Esophagus mucosa (tissue), 1 donor: ENCODE data around the gene HMGN2. TPM values are rescaled to one million over a fixed set of nuclear protein-coding genes. Genes with fewer than 3 reads are reported as not detected.
"Not testable (repeated sequence)": the region's sequence is repeated elsewhere in the genome, so short reads cannot be mapped to it uniquely, and the experiment has no call there.

Source experiments
- ATAC-seq: fragments of 200-7000 bp; cut with Tn5 transposase; one replicate; pipeline ENCODE4 v1.9.1; 2020
- total RNA-seq: library from RNA; stranded (reverse); gene quantifications from one replicate; pipeline ENCODE4 v1.2.4, GENCODE V29; 2023
- donor health status: DM: yes; HTN: yes; CAD: no.

HMGN2 gene
- total RNA-seq, 1 donor from 2014 or later = 336 TPM

DNA sequence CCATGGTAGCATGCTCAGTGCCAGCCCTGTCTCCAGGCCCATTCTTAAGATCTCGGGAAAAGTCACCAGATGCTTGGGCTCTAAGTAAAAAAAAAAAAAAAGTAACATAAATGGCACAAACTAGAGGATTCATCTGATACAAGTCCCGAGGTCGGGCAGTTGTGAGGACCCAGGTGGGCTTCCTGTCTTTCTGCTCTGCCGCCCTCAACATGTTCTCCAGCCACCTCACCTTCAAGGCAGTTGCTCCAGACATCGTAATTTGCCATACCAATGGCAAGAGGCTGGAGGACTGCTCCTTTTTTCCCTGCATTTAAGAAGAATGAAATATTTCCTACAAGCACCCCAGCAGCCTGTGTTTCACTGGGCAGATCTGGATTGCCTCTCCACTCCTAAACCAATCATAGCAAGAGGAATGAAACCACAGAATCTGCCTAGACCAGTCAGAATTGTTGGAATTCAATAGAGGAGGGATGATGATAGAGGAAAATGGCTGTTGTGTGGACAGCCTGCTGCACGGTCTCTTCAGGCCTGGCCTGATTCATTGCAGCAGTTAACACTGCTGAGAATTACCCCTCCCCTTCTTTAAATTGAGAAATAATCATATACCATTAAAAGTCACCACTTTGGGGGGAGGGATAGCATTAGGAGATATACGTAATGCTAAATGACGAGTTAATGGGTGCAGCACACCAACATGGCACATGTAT lies 5.4 kb downstream of the HMGN2 start:
- no peak for ATAC-seq

DNA sequence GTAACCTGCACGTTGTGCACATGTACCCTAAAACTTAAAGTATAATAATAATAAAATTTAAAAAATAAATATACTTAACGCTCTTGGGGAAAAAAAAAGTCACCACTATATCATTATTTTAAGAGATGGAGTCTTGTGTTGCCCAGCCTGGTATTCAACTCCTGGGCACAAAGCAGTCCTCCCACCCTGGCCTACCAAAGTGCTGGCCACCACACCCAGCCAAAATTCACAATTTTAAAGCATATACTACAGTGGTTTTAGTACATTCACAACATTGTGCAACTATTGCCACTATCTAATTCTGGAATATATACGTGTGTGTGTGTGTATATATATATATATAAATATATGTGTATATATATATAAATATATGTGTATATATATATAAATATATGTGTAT lies 5.9 kb downstream of the HMGN2 start:
- ATAC-seq = no peak

DNA sequence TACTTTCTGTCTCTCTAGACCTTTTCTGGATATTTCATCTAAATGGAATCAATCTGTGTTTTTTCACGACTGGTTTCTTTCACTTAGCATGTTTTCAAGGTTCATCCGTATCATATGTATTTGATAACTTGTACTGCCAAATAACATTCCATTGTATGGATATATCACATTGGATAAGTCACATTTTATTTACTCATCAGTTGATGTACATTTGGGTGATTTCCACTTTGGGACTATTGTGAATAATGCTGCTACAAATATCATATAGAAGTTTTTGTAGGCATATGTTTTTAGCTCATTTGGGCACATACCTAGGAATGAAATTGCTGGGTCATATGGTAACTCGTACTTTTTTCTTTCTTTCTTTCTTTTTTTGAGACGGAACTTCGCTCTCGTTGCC lies 6.7 kb downstream of the HMGN2 start:
- ATAC-seq = no peak

DNA sequence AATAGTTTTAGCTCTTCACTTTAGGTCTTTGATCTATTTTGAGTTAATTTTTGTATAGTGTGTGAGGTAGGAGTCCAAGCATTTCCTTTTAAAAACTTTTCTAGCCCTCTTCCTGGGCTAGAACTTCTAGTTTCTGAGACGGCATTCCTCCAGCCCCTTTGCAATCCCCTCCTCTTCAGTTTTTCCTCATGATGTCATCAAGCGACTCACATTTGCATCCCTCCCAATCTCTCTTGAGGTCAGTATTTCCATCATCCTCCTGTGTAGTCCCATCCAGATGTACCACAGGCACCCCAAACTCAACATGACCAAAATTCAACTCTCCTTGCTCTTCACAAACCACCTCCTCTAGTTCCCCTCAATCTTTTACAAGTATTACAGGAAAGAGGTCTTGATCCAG lies 10.7 kb downstream of the HMGN2 start:
- no peak for ATAC-seq

DNA sequence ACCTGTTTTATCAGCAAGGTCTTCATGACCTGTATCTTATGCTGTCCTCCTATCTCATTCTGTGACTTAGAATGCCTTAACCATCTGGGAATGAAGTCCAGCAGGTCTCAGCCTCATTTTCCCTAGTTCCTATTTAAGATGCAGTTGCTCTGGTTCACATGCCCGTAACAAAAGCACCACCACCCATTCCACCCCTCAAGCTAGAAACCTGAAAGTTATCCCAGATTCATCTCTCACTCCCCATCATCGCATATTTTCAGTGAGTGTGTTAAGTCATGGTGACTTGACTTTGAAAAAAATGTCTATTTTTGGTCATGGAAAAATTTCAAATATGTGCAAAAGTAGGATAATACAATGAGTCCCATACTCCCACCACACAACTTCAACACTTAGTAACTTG lies 11.7 kb downstream of the HMGN2 start:
- ATAC-seq = no peak

DNA sequence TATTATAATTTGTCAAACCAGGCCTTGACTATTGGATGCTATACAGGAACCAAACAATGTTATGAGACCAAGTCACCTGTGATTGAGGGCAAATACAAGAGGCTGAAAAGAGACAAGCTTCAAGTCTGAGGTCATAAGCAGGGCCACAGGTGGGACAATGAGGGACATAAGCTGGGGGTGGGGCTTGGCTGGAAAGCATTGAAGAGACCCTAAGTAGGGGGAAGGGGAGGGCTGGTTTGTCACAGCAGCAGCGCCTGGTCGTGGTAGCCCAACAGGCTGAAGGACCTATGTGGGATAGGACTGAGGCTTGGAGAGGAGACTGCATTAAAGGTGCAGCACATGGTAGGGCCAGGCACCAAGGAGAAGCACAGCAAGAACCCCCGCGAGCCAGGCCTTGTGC lies 17.9 kb downstream of the HMGN2 start:
- ATAC-seq = no peak

DNA sequence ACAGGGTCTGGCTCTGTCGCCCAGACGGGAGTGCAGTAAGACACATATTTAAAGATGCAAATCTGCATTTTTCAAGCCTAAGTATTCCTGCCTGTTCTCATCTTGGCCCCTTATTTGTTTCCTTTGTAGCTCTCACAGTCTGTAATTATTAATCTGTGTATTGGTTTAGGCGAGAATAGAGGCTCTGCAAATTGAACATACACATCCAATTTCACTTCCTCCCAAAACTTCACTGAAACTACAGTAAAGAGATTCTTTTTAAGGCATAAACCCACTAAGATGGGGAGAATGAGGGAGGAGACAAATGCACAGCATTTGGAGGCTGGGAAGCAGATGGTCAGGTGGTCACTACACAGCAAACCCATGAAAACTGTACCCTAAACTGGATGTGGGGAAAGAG lies 21.0 kb downstream of the HMGN2 start:
- ATAC-seq = no peak

DNA sequence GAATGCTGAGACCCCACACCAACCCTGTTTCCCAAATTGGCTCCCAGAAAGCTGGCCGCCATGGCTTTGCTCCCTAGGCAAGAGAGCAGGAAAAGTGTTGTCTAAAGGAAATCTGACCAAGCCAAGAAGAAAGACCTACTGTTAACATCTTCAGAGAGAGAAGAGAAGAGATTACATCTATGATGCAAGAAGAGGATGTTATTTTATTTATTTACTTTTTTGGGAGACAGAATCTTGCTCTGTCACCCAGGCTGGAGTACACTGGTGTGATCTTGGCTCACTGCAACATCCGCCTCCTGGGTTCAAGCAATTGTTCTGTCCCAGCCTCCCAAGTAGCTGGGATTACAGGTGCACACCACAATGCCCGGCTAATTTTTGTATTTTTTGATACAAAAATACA lies 21.7 kb downstream of the HMGN2 start:
- no peak for ATAC-seq

DNA sequence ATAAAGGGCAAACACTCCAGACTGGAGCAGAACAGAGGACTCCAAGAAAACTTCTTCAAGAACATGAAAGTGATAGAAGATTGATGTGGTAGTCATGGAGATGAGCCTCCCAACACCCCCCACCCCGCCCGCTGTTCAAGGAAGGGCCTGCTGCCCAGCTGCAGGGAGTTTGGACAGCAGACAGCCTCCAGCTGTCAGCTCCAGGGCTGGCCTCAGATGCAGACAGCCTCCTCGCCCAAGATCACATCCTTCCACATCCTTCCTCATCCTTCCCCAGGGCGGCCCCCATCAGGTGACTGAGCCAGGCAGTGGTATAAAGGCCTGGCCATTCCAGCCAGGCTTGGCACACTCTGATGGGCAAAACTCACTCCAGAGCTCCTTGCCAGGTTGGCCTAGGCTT lies 24.6 kb downstream of the HMGN2 start:
- ATAC-seq = no peak

DNA sequence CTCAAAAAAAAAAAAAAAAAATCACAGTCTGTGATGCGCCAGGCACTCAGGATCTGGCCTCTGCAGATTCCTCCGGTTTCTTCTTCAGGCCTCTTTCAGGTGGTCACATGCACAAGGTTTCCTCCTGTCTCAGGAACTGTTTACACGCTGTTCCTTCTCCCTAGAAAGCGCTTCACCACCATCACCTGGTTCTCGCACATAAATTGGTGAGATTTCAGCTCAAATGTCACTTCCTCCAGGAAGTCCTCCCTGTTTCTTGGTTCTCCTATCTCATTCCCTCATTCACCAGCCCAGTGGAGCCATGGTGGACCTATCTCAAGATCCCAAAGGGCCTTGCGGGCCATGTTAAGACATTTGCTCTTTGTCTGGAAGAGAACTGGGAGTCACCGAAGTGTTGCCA lies 26.7 kb downstream of the HMGN2 start:
- no peak for ATAC-seq

DNA sequence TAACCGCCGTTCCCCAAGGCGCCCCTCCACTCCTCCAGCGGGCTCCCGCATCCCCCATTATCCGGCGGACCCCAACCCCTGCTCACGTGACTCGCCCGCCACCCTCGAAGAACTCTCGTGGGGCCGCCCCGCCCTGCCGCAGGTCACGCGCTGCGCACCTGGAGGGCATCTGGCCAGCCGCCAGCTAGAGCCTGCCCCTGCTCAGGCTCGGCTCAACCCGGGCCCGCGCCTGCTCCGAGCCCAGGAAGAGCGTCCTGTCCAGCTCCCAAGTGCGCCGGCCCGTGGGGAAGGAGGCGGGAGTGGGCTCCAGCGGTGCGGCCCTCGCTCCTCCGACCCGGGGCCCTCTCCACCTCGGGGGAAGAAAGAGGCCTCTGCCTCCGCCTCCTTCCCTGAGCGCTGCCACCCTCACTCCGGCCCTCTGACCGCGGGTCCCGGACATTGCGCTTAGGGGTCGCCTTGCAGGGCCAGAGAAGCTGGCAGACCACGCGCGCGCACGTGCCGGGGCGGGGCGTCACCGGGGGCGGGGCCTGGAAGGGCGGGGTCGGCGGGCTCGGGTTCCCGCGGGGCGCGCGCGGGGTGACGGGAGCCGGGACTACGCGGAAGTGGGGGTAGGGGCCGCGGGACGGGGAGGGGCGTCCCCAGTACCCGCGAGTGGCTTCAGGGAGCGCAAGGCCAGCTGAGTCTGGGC lies 28.4 kb downstream of the HMGN2 start:
- ATAC-seq = peak; percentile 89

DNA sequence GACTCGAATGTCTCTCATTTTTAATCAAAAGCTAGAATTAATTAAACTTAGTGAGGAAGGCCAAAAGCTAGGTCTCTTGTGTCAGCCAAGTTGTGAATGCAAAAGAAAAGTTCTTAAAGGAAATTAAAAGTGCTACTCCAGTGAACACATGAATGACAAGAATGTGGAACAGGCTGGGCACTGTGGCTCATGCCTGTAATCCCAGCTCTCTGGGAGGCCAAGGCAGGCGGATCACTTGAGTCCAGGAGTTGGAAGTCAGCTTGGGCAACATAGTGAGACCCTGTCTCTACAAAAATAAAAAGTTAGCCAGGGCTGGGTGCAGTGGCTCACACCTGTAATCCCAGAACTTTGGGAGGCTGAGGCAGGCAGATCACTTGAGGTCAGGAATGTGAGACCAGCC lies 38.5 kb downstream of the HMGN2 start:
- ATAC-seq = not testable (repeated sequence)

DNA sequence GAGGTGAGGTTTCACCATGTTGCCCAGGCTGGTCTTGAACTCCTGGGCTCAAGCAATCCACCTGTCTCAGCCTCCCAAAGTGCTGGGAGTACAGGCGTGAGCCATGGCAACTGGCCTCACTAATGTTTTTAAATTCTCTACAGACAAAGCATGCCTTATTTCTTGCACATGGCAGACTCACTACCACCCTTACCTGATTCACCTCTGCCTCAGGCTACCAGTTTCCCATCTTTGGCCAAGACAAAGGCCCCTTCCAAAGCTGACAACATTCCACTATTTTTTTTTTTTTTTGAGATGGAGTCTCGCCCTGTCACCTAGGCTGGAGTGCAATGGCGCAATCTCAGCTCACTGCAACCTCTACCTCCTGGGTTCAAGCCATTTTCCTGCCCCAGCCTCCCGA lies 43.6 kb downstream of the HMGN2 start:
- not testable (repeated sequence) for ATAC-seq

DNA sequence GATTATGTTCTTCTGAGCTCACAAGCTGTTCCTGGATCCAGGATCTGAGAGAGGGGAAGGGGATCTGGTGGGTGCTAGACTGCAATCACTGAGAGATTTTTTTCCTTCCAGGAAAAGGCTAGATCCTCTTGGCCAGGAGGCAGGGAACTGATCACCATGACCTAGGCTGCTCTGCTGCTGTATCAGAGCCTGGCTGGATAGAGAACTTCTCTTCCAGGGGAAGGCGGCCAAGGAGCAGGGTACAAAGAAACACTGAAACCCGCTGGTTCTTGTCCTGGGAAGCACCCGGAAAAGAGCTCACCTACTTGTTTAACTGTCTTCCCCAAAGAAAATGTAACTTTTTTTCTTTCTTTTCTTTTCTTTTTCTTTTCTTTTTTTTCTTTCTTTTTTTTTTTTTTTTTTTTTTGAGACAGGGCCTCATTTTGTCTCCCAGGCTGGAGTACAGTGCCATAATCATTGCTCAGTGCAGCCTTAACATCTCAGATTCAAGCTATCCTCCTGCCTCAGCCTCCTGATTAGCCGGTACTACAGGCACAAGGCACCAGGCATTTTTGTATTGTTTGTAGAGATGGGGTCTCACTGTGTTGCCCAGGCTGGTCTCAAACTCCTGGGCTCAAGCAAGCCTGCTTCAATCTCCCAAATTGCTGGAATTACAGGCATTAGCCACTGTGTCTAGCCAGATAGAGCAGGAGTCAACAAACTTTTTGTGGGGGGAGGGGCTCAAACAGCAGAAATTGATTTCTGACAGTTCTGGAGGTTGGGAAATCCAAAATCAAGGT lies 44.9 kb downstream of the HMGN2 start:
- no peak for ATAC-seq

DNA sequence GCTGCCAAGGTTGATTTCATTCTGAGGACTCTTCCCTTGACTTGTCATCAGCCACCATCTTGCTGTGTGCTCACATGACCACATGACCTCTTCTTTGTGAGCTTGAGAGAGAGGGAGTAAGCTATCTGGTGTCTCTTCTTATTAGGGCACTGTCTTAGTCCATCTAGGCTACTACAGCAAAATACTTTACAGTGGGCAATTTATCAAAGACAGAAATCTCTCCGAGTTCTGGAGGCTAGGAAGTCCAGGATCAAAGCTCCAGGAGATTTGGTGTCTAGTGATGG lies 45.5 kb downstream of the HMGN2 start:
- no peak for ATAC-seq

DNA sequence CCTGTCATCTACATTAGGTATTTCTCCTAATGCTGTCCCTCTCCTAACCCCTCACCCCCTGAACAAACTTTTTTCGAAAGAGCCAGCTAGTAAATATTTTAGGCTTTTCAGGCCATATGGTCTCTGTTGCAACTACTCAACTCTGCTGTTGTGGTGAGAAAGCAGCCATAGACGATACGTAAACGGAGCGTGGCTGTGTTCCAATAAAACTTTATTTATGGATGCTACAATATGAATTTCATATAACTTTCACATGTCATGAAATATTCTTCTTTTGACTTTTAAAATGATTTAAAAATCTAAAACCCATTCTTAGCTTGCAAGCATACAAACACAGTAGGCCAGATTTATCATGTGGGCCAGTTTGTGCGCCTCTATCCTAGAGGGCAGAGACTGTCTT lies 46.1 kb downstream of the HMGN2 start:
- ATAC-seq = no peak

DNA sequence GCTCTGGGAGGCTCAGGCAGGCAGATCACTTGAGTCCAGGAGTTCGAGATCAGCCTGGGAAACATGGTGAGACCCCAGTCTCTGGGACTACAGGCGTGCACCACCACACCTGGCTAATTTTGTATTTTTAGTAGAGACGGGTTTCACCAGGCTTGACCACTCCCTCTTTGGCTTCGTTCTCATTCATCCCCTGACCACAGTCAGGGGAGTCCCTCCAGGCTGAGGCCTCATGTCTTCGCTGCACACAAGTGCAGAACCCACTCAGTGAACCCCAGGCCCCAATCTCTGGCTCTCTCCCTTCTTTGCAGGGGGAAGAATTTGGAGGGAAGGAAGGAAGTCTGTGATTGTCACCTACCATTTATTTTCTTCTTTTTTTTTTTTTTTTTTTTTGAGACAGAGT lies 48.1 kb downstream of the HMGN2 start:
- ATAC-seq = no peak

DNA sequence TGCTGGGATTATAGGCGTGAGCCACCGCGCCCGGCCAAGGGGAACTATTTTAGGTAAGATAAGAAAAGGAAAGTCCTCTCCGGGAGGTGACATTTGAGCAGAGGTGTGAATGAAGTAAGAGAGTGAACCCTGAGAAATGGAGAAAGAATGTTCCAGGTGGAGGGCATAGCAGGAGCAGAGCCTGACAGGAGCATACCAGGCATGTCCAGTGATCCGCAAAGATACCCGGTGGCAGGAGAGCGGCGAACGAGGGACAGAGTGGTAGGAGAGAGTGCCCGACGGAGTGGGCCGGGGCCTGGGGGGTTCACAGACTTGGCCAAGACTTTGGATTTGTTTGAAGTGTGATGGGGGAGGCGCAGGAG lies 49.4 kb downstream of the HMGN2 start:
- no peak for ATAC-seq

DNA sequence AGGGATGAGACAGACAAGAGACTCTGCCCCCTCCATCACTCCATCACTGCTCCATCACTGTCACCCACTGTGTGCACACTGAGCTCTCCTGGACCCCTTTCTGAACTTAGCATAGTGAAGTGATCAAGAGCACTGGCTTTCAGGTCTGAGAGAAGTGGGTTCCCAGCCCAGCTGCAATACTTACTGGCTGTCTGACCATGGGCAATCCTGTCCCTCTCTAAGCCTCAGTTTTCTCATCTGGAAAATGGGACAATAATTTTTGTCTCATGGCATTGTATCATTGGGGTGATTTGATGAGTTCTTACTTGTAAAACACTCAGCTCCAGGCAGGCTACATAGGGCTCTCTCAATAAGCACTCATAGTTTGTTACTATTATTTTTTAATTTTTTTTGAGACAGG lies 49.8 kb downstream of the HMGN2 start:
- ATAC-seq = no peak

DNA sequence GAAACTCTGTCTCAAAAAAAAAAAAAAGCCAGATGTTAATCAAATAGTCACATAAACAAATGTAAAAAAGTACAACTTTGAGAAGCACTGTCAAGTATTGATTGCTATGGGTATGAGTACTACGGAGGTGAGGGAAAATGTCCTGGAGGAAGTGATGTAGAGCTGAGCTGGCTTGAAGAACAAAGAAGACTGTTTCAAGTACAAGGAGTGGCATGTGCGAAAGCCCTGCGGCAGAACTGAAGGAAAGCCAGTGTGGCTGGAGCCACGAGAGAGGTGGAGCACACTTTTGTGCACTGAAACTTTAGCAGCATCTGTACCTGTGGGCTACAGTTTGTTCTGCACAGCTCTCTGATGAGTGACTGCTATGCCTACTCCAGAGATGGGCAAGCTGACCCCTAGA lies 51.9 kb downstream of the HMGN2 start:
- peak; percentile 90 for ATAC-seq
